AG04450 (cell line): Measurements from ENCODE around the gene TNRC18. TPM values are rescaled to one million over a fixed set of nuclear protein-coding genes. Genes with fewer than 3 reads are reported as not detected.
"Not testable (repeated sequence)": the region's sequence is repeated elsewhere in the genome, so short reads cannot be mapped to it uniquely, and the experiment has no call there.

ENCODE experiments used
- CTCF ChIA-PET: fragments of 300-600, 350-600 bp; formaldehyde crosslinking; extraction: SDS; loops from one replicate; lab custom pipeline; 2022; ENCODE audit warnings: antibody characterized with exemption, inconsistent platforms; lab: Charles Lee
- POLR2A ChIA-PET: fragments of 350-600 bp; formaldehyde crosslinking; extraction: SDS; loops from one replicate; lab custom pipeline; 2021; ENCODE audit warnings: antibody characterized with exemption, inconsistent platforms; lab: Yijun Ruan, JAX
- DNase-seq: peaks from one replicate; pipeline ENCODE4 v3.0.0-alpha.2; 2011; ENCODE audit warnings: low read depth, low spot score
- H3K27ac ChIP-seq: one replicate; pipeline ENCODE4 v1.5.1; 2012; ENCODE audit warnings: low read depth, low read length, control low read depth
- H3K27me3 ChIP-seq: one replicate; pipeline ENCODE4 v1.6.0; 2012; ENCODE audit warnings: low read length; ENCODE audit not compliant: control insufficient read depth, insufficient read depth
- H3K4me3 ChIP-seq: 2 replicates; pipeline ENCODE4 v1.5.1; 2011; ENCODE audit warnings: mild to moderate bottlenecking, low read depth, low read length, control low read depth
- H3K9me3 ChIP-seq: 2 replicates; pipeline ENCODE4 v1.5.1; 2012; ENCODE audit warnings: low read length; ENCODE audit not compliant: control insufficient read depth, insufficient read depth
- CTCF ChIP-seq: IDR thresholded peaks from 2 replicates; pipeline ENCODE4 v1.5.1; 2011; ENCODE audit warnings: low read depth, low read length, control low read depth, inconsistent platforms
- polyA plus RNA-seq: library from polyadenylated mRNA; depleted of rRNA; stranded (reverse); fragments of >200 nt; gene quantifications from 2 replicates; pipeline ENCODE4 v1.2.3, GENCODE V29; 2011; rRNA removed

The TNRC18 gene
- polyA plus RNA-seq, 1 experiment, result 13.4 TPM

DNA sequence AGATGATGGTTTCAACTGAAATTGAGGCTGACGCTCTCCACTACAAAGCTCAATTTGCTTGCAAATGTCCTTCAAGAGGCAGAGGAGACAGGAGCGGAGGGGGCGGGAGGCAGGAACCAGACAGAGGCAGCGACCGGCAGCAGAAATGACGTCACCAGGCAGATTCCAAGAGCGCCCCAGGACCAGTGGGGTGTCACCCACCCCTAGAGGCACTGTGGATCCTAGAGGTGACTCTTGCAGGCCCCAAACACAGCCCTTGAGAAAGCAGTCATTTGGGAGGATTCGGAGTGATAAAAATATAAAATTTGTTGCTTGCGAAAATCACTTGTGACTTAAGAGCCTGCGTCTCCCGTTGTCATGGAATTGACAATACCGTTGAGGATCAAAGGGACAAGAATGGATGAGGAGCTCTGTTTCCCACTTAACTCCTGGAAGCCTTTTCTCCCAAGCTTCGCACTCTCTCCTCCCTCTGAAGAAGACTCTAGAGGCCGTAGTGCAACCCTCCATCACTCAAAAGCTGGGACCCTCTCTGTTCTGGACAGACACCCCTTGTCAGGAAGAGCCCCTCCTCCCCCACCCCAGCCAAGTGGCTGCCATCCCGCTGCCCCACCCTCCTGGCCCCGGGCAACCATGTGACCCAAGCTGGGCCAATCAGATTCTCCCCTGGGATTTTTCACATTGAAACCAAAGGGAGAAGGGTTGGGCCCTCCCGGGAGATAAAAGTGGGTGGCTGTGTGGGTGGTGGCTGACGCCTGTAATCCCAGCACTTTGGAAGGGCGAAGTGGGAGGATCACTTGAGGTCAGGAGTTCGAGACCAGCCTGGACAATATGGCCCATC lies 157.2 kb downstream of the TNRC18 start:
- H3K27me3 ChIP-seq, result peaks cover 2% of the 10 kb centered on the region
- TF ChIP-seq CTCF, result no peak
- ChIA-PET CTCF (no interaction called here), POLR2A (no interaction called here)
- H3K27ac ChIP-seq, result no peak overlapping the region
- no peak overlapping the region for H3K4me3 ChIP-seq
- H3K9me3 ChIP-seq, result peaks cover 4% of the 10 kb centered on the region
- DNase-seq, result no peak

GRCh38 chr7:5265320-5266190 lies 158.1 kb downstream of the TNRC18 start:
- DNase-seq, result no peak
- no peak for TF ChIP-seq CTCF
- ChIA-PET POLR2A (no interaction called here), CTCF (no interaction called here)
- Histone ChIP-seq H3K27ac (no peak overlapping the region), H3K9me3 (peaks cover 4% of the 10 kb centered on the region), H3K27me3 (peaks cover 2% of the 10 kb centered on the region), H3K4me3 (no peak overlapping the region)

DNA sequence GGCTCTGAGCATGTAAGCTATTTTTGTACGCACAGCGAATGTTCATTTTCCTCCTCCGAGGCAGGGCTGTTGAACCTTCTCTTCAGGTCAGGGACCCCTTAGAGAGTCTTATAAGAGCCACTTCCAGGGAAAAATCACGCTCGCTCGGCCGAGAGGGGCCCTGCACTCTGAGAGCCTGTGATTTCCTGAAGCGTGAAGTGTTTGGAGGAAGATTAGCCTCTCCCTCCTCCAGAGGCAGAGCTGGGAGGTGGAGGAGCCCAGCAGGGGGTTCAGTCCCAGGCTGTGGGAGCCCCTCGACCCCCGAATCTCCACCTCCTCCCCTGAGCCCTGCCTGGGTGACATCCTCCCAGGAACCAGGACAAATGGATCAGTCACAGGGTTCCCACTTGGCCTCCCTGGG lies 160.6 kb downstream of the TNRC18 start:
- H3K4me3 ChIP-seq, H3K27ac ChIP-seq, DNase-seq, H3K9me3 ChIP-seq, CTCF ChIA-PET, H3K27me3 ChIP-seq, POLR2A ChIA-PET: not testable (repeated sequence)

DNA sequence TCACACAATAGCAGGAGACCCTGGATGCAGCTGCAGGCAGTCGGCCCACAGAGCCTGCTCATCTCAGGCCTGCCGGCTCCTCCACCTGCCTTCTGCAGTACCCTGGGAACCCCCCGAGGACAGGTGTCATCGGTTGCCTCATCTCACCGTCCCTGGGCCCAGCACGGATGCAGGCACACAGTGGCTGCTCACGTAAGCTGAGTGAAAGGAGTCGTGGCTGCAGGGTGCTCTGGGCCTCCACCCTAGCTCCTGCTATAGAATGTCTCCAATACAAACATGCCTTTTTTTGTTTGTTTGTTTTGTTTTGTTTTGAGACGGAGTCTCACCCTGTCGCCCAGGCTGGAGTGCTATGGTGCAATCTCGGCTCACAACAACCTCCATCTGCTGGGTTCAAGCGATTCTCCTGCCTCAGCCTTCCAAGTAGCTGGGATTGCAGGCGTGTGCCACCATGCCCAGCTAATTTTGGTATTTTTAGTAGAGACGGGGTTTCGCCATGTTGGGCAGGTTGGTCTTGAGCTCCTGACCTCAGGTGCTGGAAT lies 163.0 kb downstream of the TNRC18 start:
- POLR2A ChIA-PET, H3K27ac ChIP-seq, H3K9me3 ChIP-seq, CTCF ChIA-PET, H3K4me3 ChIP-seq, DNase-seq, H3K27me3 ChIP-seq: not testable (repeated sequence)

Other genes starting within 250 kb of the TNRC18 start
- 74.5 and 75.2 TPM in 2 replicates for gene WIPI2, start 233.6 kb downstream of the TNRC18 start, polyA plus RNA-seq
- gene SLC29A4, start 140.9 kb downstream of the TNRC18 start, polyA plus RNA-seq, result 4.5 and 5.8 TPM in 2 replicates
- gene FBXL18, start 90.0 kb upstream of the TNRC18 start, polyA plus RNA-seq, result 3.7 and 4.8 TPM in 2 replicates
- gene ACTB, start 106.8 kb upstream of the TNRC18 start, polyA plus RNA-seq, result 2,643 and 4,109 TPM in 2 replicates
- gene FSCN1, start 169.0 kb upstream of the TNRC18 start, polyA plus RNA-seq, result 108 and 151 TPM in 2 replicates